Gastrocnemius medialis (tissue), 4 donors: ENCODE data around the gene TELO2. TPM values are rescaled to one million over a fixed set of nuclear protein-coding genes. Genes with fewer than 3 reads are reported as not detected.

Source experiments
- ATAC-seq, 2 donors: fragments of 150-250 bp; one replicate each; pipeline ENCODE4 v1.9.1; 2016
- DNase-seq, 2 donors: peaks; one replicate each; pipeline ENCODE4 v3.0.0-alpha.2; 2019
- H3K27ac ChIP-seq, 4 donors: fragments of 200-600 bp; sonication (generic); 1 replicate in 1 of 4; 2 replicates in 3 of 4; pipeline ENCODE4 v1.5.1; 2016 to 2018; ENCODE audit warnings: mild to moderate bottlenecking in 2 of 4, moderate library complexity in 1 of 4
- H3K27me3 ChIP-seq, 3 donors: fragments of 200-600 bp; sonication (generic) in 2 of 3; 1 replicate in 1 of 3; 2 replicates in 2 of 3; pipeline versions ENCODE4 v1.5.1 to v1.6.0; 2016 to 2019; ENCODE audit warnings: mild to moderate bottlenecking in 1 of 3, moderate library complexity in 1 of 3
- H3K36me3 ChIP-seq, 2 donors: fragments of 200-600 bp; sonication (generic) in 1 of 2; one replicate each; pipeline ENCODE4 v1.5.1; 2017 to 2018
- H3K4me1 ChIP-seq, 2 donors: fragments of 200-600 bp; sonication (generic) in 1 of 2; one replicate each; pipeline ENCODE4 v1.5.1; 2016 to 2017; ENCODE audit warnings: mild to moderate bottlenecking in 2 of 2
- H3K4me3 ChIP-seq, 4 donors: fragments of 200-600 bp; sonication (generic) in 3 of 4; 1 replicate in 1 of 4; 2 replicates in 3 of 4; pipeline ENCODE4 v1.5.1; 2016 to 2019; ENCODE audit warnings: mild to moderate bottlenecking in 2 of 4
- H3K9me3 ChIP-seq, 3 donors: fragments of 200-600 bp; sonication (generic) in 2 of 3; 1 replicate in 1 of 3; 2 replicates in 2 of 3; pipeline ENCODE4 v1.5.1; 2016 to 2019
- POLR2A ChIP-seq, 2 donors: fragments of 450-650 bp; IDR thresholded peaks; one replicate each; pipeline ENCODE4 v1.6.1; 2017; ENCODE audit warnings: antibody characterized with exemption in 2 of 2, mild to moderate bottlenecking in 2 of 2, moderate library complexity in 2 of 2
- in situ Hi-C, 4 donors: fragments of 200-750 bp; cut with MboI; loops; one replicate each; pipeline versions ENCODE4 v1.15.0 to v1.8.0; 2017; ENCODE audit warnings: low sequenced_read_pairs in 4 of 4
- intact Hi-C: fragments of 100-400 bp; cut with DNase I; formaldehyde crosslinking; loops from one replicate; pipeline ENCODE4 v1.15.1; 2023; ENCODE audit warnings: low total_unique reads
- total RNA-seq, 4 donors: library from RNA; depleted of rRNA; stranded (reverse); fragments of >200 nt; gene quantifications; one replicate each; pipeline versions ENCODE4 v1.1.0 to v1.2.3, GENCODE V29; 2016
- TF ChIP-seq, protein P1 (sequence below), 5 experiments: fragments of 450-650 bp in 3 of 5; fragments of 200-600 bp in 2 of 5; sonication (generic) in 2 of 5; IDR thresholded peaks in 4 of 5; conservative IDR thresholded peaks in 1 of 5; 1 replicate in 4 of 5; 2 replicates in 1 of 5; pipeline ENCODE4 v1.5.1; 2016 to 2019; ENCODE audit warnings: antibody characterized with exemption in 5 of 5, mild to moderate bottlenecking in 3 of 5, moderate library complexity in 3 of 5

TELO2 gene
- total RNA-seq, 4 donors from 2014 or later, result 2.9 to 11.2 (median 9.8) TPM

DNA sequence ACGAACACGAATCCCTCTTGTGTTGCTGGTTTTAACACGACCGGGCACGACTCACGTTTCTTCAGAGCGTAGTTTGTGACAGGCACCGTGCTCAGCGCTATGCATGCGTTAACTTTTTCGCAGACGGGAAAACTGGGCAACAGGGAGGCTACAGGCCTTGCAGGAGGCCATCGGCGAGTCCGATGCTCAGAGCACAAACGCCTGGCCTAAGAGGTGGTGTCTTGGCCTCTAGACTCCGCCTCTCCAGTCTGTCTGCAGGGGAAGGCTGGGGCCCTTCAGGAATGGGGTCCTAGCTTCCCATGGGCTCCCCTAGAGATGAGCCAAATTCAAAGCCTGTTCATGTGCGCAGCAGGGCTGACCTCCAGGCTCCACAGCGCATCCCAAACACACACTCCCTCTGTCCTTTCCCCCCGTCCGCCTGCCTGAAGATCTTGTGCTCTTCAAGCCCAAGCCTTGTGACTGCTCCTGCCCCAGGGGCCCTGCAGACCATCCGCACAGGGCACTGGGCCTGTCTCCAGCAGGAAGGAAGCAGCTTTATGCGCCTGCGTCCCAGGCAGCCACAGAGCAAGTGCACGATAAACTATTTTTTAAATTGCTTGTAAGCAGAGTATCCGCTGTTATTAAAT is 21.5 kb upstream of the TELO2 start:
- peaks cover 14 to 27% of the 10 kb centered on the region in 2 donors for H3K4me1 ChIP-seq
- no peak overlapping the region for H3K27ac ChIP-seq
- no peak overlapping the region for H3K4me3 ChIP-seq
- no peaks in the 10 kb centered on the region for H3K36me3 ChIP-seq
- intact Hi-C loops (loop anchor here (5.0 to 10.0 kb wide), 2 partner anchors 164 to 213 kb away; partner anchors contain the start of gene UBE2I), in situ Hi-C loops (no loop called here)
- H3K27me3 ChIP-seq, result no peaks in the 10 kb centered on the region
- H3K9me3 ChIP-seq, result no peaks in the 10 kb centered on the region
- no peak for DNase-seq
- TF ChIP-seq, protein P1, sequence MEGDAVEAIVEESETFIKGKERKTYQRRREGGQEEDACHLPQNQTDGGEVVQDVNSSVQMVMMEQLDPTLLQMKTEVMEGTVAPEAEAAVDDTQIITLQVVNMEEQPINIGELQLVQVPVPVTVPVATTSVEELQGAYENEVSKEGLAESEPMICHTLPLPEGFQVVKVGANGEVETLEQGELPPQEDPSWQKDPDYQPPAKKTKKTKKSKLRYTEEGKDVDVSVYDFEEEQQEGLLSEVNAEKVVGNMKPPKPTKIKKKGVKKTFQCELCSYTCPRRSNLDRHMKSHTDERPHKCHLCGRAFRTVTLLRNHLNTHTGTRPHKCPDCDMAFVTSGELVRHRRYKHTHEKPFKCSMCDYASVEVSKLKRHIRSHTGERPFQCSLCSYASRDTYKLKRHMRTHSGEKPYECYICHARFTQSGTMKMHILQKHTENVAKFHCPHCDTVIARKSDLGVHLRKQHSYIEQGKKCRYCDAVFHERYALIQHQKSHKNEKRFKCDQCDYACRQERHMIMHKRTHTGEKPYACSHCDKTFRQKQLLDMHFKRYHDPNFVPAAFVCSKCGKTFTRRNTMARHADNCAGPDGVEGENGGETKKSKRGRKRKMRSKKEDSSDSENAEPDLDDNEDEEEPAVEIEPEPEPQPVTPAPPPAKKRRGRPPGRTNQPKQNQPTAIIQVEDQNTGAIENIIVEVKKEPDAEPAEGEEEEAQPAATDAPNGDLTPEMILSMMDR (IDR thresholded peaks at IDR 0.05 in 4 of 5, conservative IDR thresholded peaks at IDR 0.05 in 1 of 5), result no peak
- TF ChIP-seq POLR2A (IDR thresholded peaks at IDR 0.05), result no peak
- no peak for ATAC-seq

DNA sequence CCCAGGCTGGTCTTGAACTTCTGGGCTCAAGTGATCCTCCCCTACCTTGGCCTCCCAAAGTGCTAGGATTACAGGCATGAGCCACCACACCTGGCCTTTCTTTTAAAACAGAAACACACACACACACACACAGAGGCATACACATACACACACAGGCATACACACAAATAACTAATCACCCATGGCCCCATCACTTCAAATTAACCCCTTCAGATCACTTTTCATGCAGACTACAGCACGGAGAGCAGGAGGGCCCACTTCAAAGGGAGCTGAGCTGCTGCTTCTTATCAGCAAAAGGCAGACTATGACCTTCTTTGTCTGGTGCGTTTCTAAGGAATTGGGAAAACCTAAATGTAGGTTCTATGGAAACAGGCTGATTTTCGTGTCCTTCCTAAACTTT is 20.2 kb upstream of the TELO2 start:
- no peaks in the 10 kb centered on the region for H3K36me3 ChIP-seq
- H3K27me3 ChIP-seq, result no peaks in the 10 kb centered on the region
- H3K27ac ChIP-seq, result no peak overlapping the region
- TF ChIP-seq POLR2A (IDR thresholded peaks at IDR 0.05), result no peak
- H3K4me1 ChIP-seq, result peaks cover 14 to 27% of the 10 kb centered on the region in 2 donors
- DNase-seq (no peak), ATAC-seq (no peak)
- H3K9me3 ChIP-seq, result no peaks in the 10 kb centered on the region
- intact Hi-C loops (loop anchor here (5.0 to 10.0 kb wide), 2 partner anchors 166 to 212 kb away; partner anchors contain the start of gene UBE2I), in situ Hi-C loops (no loop called here)
- H3K4me3 ChIP-seq, result no peak overlapping the region

DNA sequence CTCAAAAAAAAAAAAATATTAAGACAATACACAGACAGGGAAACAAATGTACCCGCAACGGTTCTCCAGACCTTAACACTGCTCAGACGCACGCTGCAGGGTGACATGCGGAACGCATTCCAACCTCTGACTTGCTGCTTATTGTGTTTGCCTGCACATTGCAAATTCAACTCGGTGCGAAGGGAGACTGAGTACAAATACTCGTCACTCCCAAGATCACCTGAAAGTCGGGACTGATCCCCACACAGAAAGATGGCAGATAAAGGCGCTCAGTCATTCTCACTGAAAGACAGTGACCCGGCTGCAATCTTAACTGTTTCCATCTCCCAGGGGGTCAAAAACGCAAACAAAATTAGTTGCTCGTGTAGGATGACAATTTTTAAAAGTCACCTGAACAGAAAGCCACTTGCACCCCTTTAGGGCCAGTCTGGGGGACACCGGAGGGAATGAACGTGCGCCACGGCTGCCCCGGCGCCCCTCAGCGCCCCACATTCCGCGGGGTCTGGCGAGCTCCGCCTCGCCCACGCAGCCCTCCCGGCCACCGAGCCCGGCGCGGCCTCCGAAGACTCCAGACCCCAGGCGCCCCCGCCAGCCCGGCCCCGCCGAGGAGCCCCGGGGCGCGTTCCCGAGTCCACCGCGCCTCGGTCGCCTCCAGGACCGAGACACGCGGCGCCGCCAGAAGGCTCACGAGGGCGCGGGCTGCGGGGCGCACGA is 18.9 kb upstream of the TELO2 start:
- intact Hi-C loops, result loop anchor here (2.0 to 10.0 kb wide), 3 partner anchors 53 to 211 kb away; partner anchors contain the start of genes UBE2I and UQCC4
- Histone ChIP-seq H3K36me3 (no peaks in the 10 kb centered on the region), H3K9me3 (no peaks in the 10 kb centered on the region), H3K4me1 (peaks cover 14 to 27% of the 10 kb centered on the region in 2 donors), H3K27ac (peak overlapping the region; percentile 90 to 98 (median 94)), H3K27me3 (no peaks in the 10 kb centered on the region), H3K4me3 (peak overlapping the region; percentile 80 to 100 (median 86))
- no peak for DNase-seq
- TF ChIP-seq, protein P1 (IDR thresholded peaks at IDR 0.05 in 4 of 5, conservative IDR thresholded peaks at IDR 0.05 in 1 of 5), result no peak
- no peak for TF ChIP-seq POLR2A (IDR thresholded peaks at IDR 0.05)
- in situ Hi-C loops, result no loop called here
- no peak for ATAC-seq

DNA sequence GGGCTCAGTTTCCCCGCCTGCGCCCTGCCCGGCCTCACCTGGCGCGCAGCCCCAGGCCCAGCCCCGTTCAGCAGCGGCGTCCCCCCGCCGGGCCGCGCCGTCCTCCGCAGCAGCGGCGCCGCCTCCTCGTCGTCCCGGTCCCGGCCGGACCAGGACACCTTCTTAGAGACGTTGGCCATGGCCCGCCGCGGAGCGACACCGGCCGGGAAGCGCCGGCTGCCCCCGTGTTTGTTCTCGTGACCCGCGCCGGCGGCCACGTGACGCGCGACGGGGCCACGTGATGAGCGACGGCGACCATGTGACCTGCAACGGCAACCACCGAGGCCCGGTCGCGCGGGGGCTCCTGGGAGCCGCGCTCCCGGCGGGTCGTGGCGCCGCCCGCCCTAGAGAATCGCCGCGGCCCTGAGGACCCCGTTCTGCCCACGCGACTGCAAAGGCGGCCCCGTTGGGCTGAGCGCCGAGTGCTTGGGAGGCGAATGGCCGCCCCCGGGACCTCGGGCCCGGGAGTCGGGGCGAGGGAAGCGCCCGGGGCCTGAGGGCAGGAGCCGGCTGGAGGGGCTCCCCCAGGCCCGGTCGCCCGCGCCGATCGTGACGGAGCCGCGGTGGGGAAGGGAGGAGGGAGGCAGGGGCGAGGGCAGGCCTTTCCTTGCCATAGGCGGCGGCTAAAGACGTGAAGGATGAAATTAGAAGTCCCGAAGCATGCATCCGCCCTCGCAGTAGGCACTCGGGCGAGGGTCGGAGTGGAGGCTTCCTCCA is 18.2 kb upstream of the TELO2 start, which contains the start of gene CLCN7:
CLCN7 (minus strand) TSS at position 233 of the 756 bp plus-strand sequence; CDS start at position 179, 54 bp downstream.
- Histone ChIP-seq H3K4me3 (peak within 1 kb of the TSS; percentile 80 to 100 (median 86)), H3K36me3 (no peaks in the 10 kb centered on the region), H3K27ac (peak within 1 kb of the TSS; percentile 90 to 98 (median 94)), H3K9me3 (no peaks in the 10 kb centered on the region), H3K27me3 (no peaks in the 10 kb centered on the region), H3K4me1 (peaks cover 14 to 27% of the 10 kb centered on the region in 2 donors)
- DNase-seq (peak; percentile 86 to 91), ATAC-seq (peak; percentile 93 to 97)
- TF ChIP-seq POLR2A (IDR thresholded peaks at IDR 0.05), result peak; percentile 95 to 97
- TF ChIP-seq, protein P1 (IDR thresholded peaks at IDR 0.05 in 4 of 5, conservative IDR thresholded peaks at IDR 0.05 in 1 of 5), result peak in 2 of 5 experiments; percentile 21 to 56
- in situ Hi-C loops (no loop called here), intact Hi-C loops (loop anchor here (1.0 to 10.0 kb wide), 6 partner anchors 18 to 210 kb away; partner anchors contain the start of genes CRAMP1, IFT140, TELO2 and UBE2I)
